ENCODE results near the gene PIGU.

DNA sequence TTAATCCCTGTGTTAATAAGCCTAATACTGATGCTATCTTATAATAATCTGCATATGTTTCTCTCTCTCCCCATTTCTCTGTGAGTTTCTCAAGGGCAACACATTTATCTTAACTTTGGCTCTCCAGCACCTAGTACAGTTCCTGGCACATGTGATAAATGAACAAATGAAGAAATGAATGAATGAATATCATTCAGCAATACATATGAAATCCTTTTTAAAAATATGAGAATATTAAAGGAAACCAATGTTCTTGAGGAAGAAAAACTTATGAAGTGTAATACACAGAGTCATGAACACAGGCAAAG, 55.9 kb downstream of the PIGU start:
- TF ChIP-seq, protein P1, sequence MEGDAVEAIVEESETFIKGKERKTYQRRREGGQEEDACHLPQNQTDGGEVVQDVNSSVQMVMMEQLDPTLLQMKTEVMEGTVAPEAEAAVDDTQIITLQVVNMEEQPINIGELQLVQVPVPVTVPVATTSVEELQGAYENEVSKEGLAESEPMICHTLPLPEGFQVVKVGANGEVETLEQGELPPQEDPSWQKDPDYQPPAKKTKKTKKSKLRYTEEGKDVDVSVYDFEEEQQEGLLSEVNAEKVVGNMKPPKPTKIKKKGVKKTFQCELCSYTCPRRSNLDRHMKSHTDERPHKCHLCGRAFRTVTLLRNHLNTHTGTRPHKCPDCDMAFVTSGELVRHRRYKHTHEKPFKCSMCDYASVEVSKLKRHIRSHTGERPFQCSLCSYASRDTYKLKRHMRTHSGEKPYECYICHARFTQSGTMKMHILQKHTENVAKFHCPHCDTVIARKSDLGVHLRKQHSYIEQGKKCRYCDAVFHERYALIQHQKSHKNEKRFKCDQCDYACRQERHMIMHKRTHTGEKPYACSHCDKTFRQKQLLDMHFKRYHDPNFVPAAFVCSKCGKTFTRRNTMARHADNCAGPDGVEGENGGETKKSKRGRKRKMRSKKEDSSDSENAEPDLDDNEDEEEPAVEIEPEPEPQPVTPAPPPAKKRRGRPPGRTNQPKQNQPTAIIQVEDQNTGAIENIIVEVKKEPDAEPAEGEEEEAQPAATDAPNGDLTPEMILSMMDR (IDR thresholded peaks at IDR 0.05), result no peak
- no peak for TF ChIP-seq ZFX (IDR thresholded peaks at IDR 0.05; ENCODE audit: borderline replicate concordance)
